SH-SY5Y (cell line): Measurements from ENCODE around the gene FGFR4.

Experiments
- GATA2 ChIP-seq: IDR thresholded peaks from 2 replicates; pipeline ENCODE4 v1.6.1; 2011; ENCODE audit warnings: mild to moderate bottlenecking, low read depth, low read length
- GATA3 ChIP-seq: IDR thresholded peaks from 2 replicates; pipeline ENCODE4 v1.6.1; 2011; ENCODE audit warnings: low read depth, mild to moderate bottlenecking, low read length, moderate library complexity

The FGFR4 gene

GRCh38 chr5:177071666-177072385 lies 14.9 kb upstream of the FGFR4 start:
- TF ChIP-seq GATA3: no peak
- no peak for TF ChIP-seq GATA2

GRCh38 chr5:177077335-177077734 lies 9.4 kb upstream of the FGFR4 start:
- TF ChIP-seq GATA3 (no peak), GATA2 (no peak)

- TF ChIP-seq GATA2 (no peak), GATA3 (no peak)
Observed at GRCh38 chr5:177079606-177080005, 7.1 kb upstream of the FGFR4 start.

GRCh38 chr5:177080265-177080664 lies 6.5 kb upstream of the FGFR4 start:
- no peak for TF ChIP-seq GATA3
- TF ChIP-seq GATA2: no peak

- TF ChIP-seq GATA3: no peak
- no peak for TF ChIP-seq GATA2
Observed at GRCh38 chr5:177081859-177082258, 4.9 kb upstream of the FGFR4 start.

GRCh38 chr5:177083357-177083756 lies 3.4 kb upstream of the FGFR4 start:
- TF ChIP-seq GATA2: no peak
- no peak for TF ChIP-seq GATA3

- no peak for TF ChIP-seq GATA3
- TF ChIP-seq GATA2: no peak
Observed at GRCh38 chr5:177084175-177084574, 2.5 kb upstream of the FGFR4 start.

- no peak for TF ChIP-seq GATA3
- no peak for TF ChIP-seq GATA2
Observed at GRCh38 chr5:177085985-177086653, 596 bp upstream of the FGFR4 start.

- TF ChIP-seq GATA3 (no peak), GATA2 (no peak)
Observed at GRCh38 chr5:177087398-177088005, 787 bp downstream of the FGFR4 start.

GRCh38 chr5:177089127-177089526 lies 2.4 kb downstream of the FGFR4 start:
- no peak for TF ChIP-seq GATA3
- no peak for TF ChIP-seq GATA2

GRCh38 chr5:177089825-177090641 lies 3.3 kb downstream of the FGFR4 start:
- TF ChIP-seq GATA2 (no peak), GATA3 (no peak)

GRCh38 chr5:177090813-177091212 lies 4.1 kb downstream of the FGFR4 start:
- TF ChIP-seq GATA2 (no peak), GATA3 (no peak)

GRCh38 chr5:177091232-177091631 lies 4.5 kb downstream of the FGFR4 start:
- TF ChIP-seq GATA3: no peak
- TF ChIP-seq GATA2: no peak
